ENCODE measurements around the gene USH2A.

GRCh38 chr1:216186141-216186540 lies 237.1 kb downstream of the USH2A start:
- no peak for TF ChIP-seq CTCF (tag by site-specific recombination; IDR thresholded peaks at IDR 0.05)
- TF ChIP-seq PRDM2 (tag by site-specific recombination; IDR thresholded peaks at IDR 0.05; ENCODE audit: borderline replicate concordance): no peak
- no peak for TF ChIP-seq ZBTB26 (tag by site-specific recombination; optimal IDR thresholded peaks at IDR 0.05)
- no peak for TF ChIP-seq ZSCAN16 (tag by site-specific recombination; IDR thresholded peaks at IDR 0.05)
- TF ChIP-seq HIC1 (tag by site-specific recombination; IDR thresholded peaks at IDR 0.05): no peak
- no peak for TF ChIP-seq ZSCAN23 (tag by site-specific recombination; IDR thresholded peaks at IDR 0.05)
- no peak for TF ChIP-seq REST (tag by site-specific recombination; IDR thresholded peaks at IDR 0.05)
- no peak for TF ChIP-seq ZNF366 (tag by site-specific recombination; conservative IDR thresholded peaks at IDR 0.05)
- no peak for TF ChIP-seq ZSCAN5A (tag by site-specific recombination; IDR thresholded peaks at IDR 0.05)
- no peak for TF ChIP-seq ZNF274 (IDR thresholded peaks at IDR 0.05; ENCODE audit: low read length)
- no peak for TF ChIP-seq ZNF274 (tag by site-specific recombination; IDR thresholded peaks at IDR 0.05; ENCODE audit: borderline replicate concordance)
- TF ChIP-seq PRDM1 (tag by site-specific recombination; IDR thresholded peaks at IDR 0.05): no peak
- TF ChIP-seq SP7 (tag by site-specific recombination; IDR thresholded peaks at IDR 0.05): no peak

Data from HEK293 (cell line).